Kidney tubule cell (primary cell): Measurements from ENCODE around the gene CHMP6.
"Not testable (repeated sequence)": the region's sequence is repeated elsewhere in the genome, so short reads cannot be mapped to it uniquely, and the experiment has no call there.

Experiments used
- DNase-seq: peaks from one replicate; pipeline ENCODE4 v3.0.0-alpha.2; 2018; ENCODE audit warnings: low spot score

The CHMP6 gene

GRCh38 chr17:81030312-81030711 lies 38.7 kb downstream of the CHMP6 start:
- DNase-seq, result not testable (repeated sequence)

- peak; percentile 89 for DNase-seq
These were observed 39.3 kb downstream of the CHMP6 start for GRCh38 chr17:81030741-81031565.

- DNase-seq, result no peak
These were observed 40.2 kb downstream of the CHMP6 start for GRCh38 chr17:81031566-81032550.

- no peak for DNase-seq
These were observed 41.2 kb downstream of the CHMP6 start for GRCh38 chr17:81032641-81033480.

- DNase-seq, result no peak
These were observed 42.0 kb downstream of the CHMP6 start for GRCh38 chr17:81033535-81034167.

GRCh38 chr17:81034168-81034777 lies 42.6 kb downstream of the CHMP6 start:
- no peak for DNase-seq

GRCh38 chr17:81034779-81035520 lies 43.3 kb downstream of the CHMP6 start, which contains the start of gene BAIAP2:
Gene BAIAP2, plus strand, starts transcription at chr17:81035151. Its CDS starts 104 bp downstream, at chr17:81035255.
- peak; percentile 93 for DNase-seq

- DNase-seq, result peak; percentile 37
These were observed 44.0 kb downstream of the CHMP6 start for GRCh38 chr17:81035521-81036196.

GRCh38 chr17:81036197-81036941 lies 44.7 kb downstream of the CHMP6 start:
- peak; percentile 31 for DNase-seq

- DNase-seq, result peak; percentile 54
These were observed 45.6 kb downstream of the CHMP6 start for GRCh38 chr17:81037026-81037797.

- DNase-seq, result peak; percentile 78
These were observed 46.4 kb downstream of the CHMP6 start for GRCh38 chr17:81037798-81038733.

GRCh38 chr17:81039096-81039495 lies 47.5 kb downstream of the CHMP6 start:
- DNase-seq, result no peak

GRCh38 chr17:81039854-81040758 lies 48.5 kb downstream of the CHMP6 start:
- peak; percentile 55 for DNase-seq

- no peak for DNase-seq
These were observed 49.2 kb downstream of the CHMP6 start for GRCh38 chr17:81040791-81041337.

- DNase-seq, result no peak
These were observed 51.0 kb downstream of the CHMP6 start for GRCh38 chr17:81042606-81043005.
